B cell (primary cell): ENCODE data around the gene PRKCB. TPM values are rescaled to one million over a fixed set of nuclear protein-coding genes. Genes with fewer than 3 reads are reported as not detected.

Experiments used
- ATAC-seq: fragments of 200-7000 bp; cut with Tn5 transposase; one replicate; pipeline ENCODE4 v1.10.0; 2021; ENCODE audit warnings: low read depth, mild to moderate bottlenecking, moderate number of reproducible peaks, moderate library complexity
- CTCF ChIA-PET: fragments of 350-600 bp; sonication (Branson Sonifier 250); formaldehyde crosslinking; loops from one replicate; lab custom pipeline; 2021; ENCODE audit warnings: antibody characterized with exemption, inconsistent platforms; lab: Charles Lee
- POLR2A ChIA-PET: fragments of 350-600 bp; sonication (Branson Sonifier 250); formaldehyde crosslinking; loops from one replicate; lab custom pipeline; 2021; ENCODE audit warnings: antibody characterized with exemption; lab: Charles Lee
- DNase-seq: peaks from one replicate; pipeline ENCODE4 v3.0.0; 2013
- H2AFZ ChIP-seq: 2 replicates; pipeline ENCODE4 v1.6.1; 2012; ENCODE audit warnings: mild to moderate bottlenecking, low read depth, low read length; ENCODE audit not compliant: insufficient read depth, poor library complexity, severe bottlenecking
- H3K27ac ChIP-seq, 2 donors: 1 replicate in 1 of 2; 2 replicates in 1 of 2; pipeline ENCODE4 v1.5.1; 2012 to 2013; ENCODE audit warnings: low read length in 2 of 2, mild to moderate bottlenecking in 2 of 2, moderate library complexity in 1 of 2
- H3K27me3 ChIP-seq, 4 experiments: fragments of 200-600 bp in 1 of 4; sonication (generic) in 1 of 4; replicated peaks in 1 of 4; 1 replicate in 2 of 4; 2 replicates in 2 of 4; pipeline versions ENCODE4 v1.6.1 to v1.7.0; 2013 to 2016; ENCODE audit warnings: low read length in 3 of 4, mild to moderate bottlenecking in 2 of 4, mixed read lengths in 1 of 4, moderate library complexity in 1 of 4; ENCODE audit not compliant: insufficient read depth in 4 of 4, control insufficient read depth in 3 of 4; ENCODE audit errors: control extremely low read depth in 1 of 4
- H3K36me3 ChIP-seq, 2 experiments: replicated peaks in 1 of 2; 1 replicate in 1 of 2; 2 replicates in 1 of 2; pipeline versions ENCODE4 v1.6.1 to v1.7.1; 2013; ENCODE audit warnings: low read length in 1 of 2; ENCODE audit not compliant: insufficient read depth in 2 of 2, control insufficient read depth in 1 of 2; ENCODE audit errors: control extremely low read depth in 1 of 2, extremely low read depth in 1 of 2
- H3K4me1 ChIP-seq, 2 donors: fragments of 200-600 bp in 1 of 2; sonication (generic) in 1 of 2; 1 replicate in 1 of 2; 2 replicates in 1 of 2; pipeline versions ENCODE4 v1.5.1 to v1.6.1; 2013 to 2017; ENCODE audit warnings: low read length in 2 of 2; ENCODE audit not compliant: control insufficient read depth in 2 of 2, insufficient read depth in 2 of 2
- H3K4me2 ChIP-seq: replicated peaks from 2 replicates; pipeline ENCODE3; 2012; ENCODE audit warnings: mild to moderate bottlenecking, low read depth, low read length; ENCODE audit not compliant: poor library complexity, severe bottlenecking
- H3K4me3 ChIP-seq, 5 experiments: fragments of 200-600 bp in 1 of 5; sonication (generic) in 1 of 5; 1 replicate in 3 of 5; 2 replicates in 2 of 5; pipeline versions ENCODE4 v1.5.1 to v1.7.0; 2011 to 2016; ENCODE audit warnings: low read length in 4 of 5, mild to moderate bottlenecking in 4 of 5, low read depth in 2 of 5, control low read depth in 1 of 5, moderate library complexity in 1 of 5; ENCODE audit not compliant: insufficient read depth in 1 of 5; ENCODE audit errors: control extremely low read depth in 1 of 5, extremely low read depth in 1 of 5
- H3K79me2 ChIP-seq: fragments of 200-600 bp; sonication (generic); one replicate; pipeline ENCODE4 v1.6.0; 2016; ENCODE audit warnings: low read length; ENCODE audit not compliant: control insufficient read depth, insufficient read depth
- H3K9ac ChIP-seq: fragments of 200-600 bp; sonication (generic); 2 replicates; pipeline ENCODE4 v1.6.1; 2017; ENCODE audit warnings: mild to moderate bottlenecking, low read length, moderate library complexity
- H3K9me3 ChIP-seq, 3 donors: one replicate each; pipeline versions ENCODE4 v1.6.1 to v1.7.1; 2013; ENCODE audit warnings: low read length in 2 of 3; ENCODE audit not compliant: control insufficient read depth in 2 of 3, insufficient read depth in 1 of 3; ENCODE audit errors: control extremely low read depth in 1 of 3
- H4K20me1 ChIP-seq: 2 replicates; pipeline ENCODE4 v1.6.0; 2012; ENCODE audit warnings: mild to moderate bottlenecking, low read length; ENCODE audit not compliant: insufficient read depth, control insufficient read depth, poor library complexity, severe bottlenecking
- H3K27ac Mint-ChIP-seq: one replicate; pipeline ENCODE4 v1.8.0; 2021; ENCODE audit warnings: mixed read lengths
- H3K27me3 Mint-ChIP-seq: one replicate; pipeline ENCODE4 v1.8.0; 2021; ENCODE audit warnings: mixed read lengths
- H3K4me1 Mint-ChIP-seq: one replicate; pipeline ENCODE4 v1.8.0; 2021; ENCODE audit warnings: mixed read lengths
- H3K4me3 Mint-ChIP-seq: one replicate; pipeline ENCODE4 v1.8.0; 2021; ENCODE audit warnings: mixed read lengths
- H3K9me3 Mint-ChIP-seq: one replicate; pipeline ENCODE4 v1.8.0; 2022; ENCODE audit warnings: mixed read lengths; ENCODE audit not compliant: insufficient read depth
- CTCF ChIP-seq: fragments of 200-600 bp; IDR thresholded peaks from one replicate; pipeline ENCODE4 v1.8.0; 2022; ENCODE audit warnings: antibody characterized with exemption, mild to moderate bottlenecking
- EZH2 ChIP-seq: IDR thresholded peaks from 2 replicates; pipeline ENCODE4 v1.6.1; 2012; ENCODE audit warnings: borderline replicate concordance, low read depth, mild to moderate bottlenecking, moderate library complexity, low read length; ENCODE audit not compliant: insufficient read depth, poor library complexity, severe bottlenecking
- WGBS: methylation state at CpG from one replicate; pipeline ENCODE4 v1.1.5; 2013; ENCODE audit warnings: missing lambda C conversion rate; ENCODE audit not compliant: insufficient coverage; 5-methylcytosine and 5-hydroxymethylcytosine counted together
- intact Hi-C: fragments of 100-400 bp; cut with micrococcal nuclease; formaldehyde crosslinking; loops from one replicate; pipeline ENCODE4 v1.10.0; 2022
- polyA plus RNA-seq: library from polyadenylated mRNA; depleted of rRNA; stranded (reverse); fragments of >200 nt; gene quantifications from 2 replicates; pipeline ENCODE4 v1.2.3, GENCODE V29; 2012
- total RNA-seq, 2 donors: library from RNA; stranded (reverse); fragments of 120-200 nt in 1 of 2; gene quantifications; 1 replicate in 1 of 2; 2 replicates in 1 of 2; pipeline versions ENCODE4 v1.2.3 to v1.2.4, GENCODE V29; 2013 to 2022

The PRKCB gene
- total and polyA plus RNA-seq, 2 donors (not counting 1 experiment from before 2014, with no cell fraction given): 106 to 373 TPM

- CTCF ChIA-PET: no interaction called here
- Mint-ChIP-seq H3K4me1 (peaks cover 2% of the 10 kb centered on the region), H3K27ac (no peak overlapping the region), H3K4me3 (no peak overlapping the region), H3K9me3 (no peaks in the 10 kb centered on the region), H3K27me3 (no peaks in the 10 kb centered on the region)
- Histone ChIP-seq H3K79me2 (peaks cover 2% of the 10 kb centered on the region), H3K36me3 (no peaks in the 10 kb centered on the region), H3K4me2 (no peak overlapping the region), H3K27me3 (no peaks in the 10 kb centered on the region), H3K4me1 (no peaks in the 10 kb centered on the region), H3K9ac (no peak overlapping the region), H3K9me3 (no peaks in the 10 kb centered on the region), H4K20me1 (no peaks in the 10 kb centered on the region), H2AFZ (no peak overlapping the region), H3K4me3 (no peak overlapping the region), H3K27ac (no peak overlapping the region)
- POLR2A ChIA-PET: no interaction called here
- TF ChIP-seq EZH2: no peak
- no peak for TF ChIP-seq CTCF
- intact Hi-C loops: no loop called here
- no peak for ATAC-seq
- no peak for DNase-seq
- 100% methylated on average over 3 of the region's 6 CpGs for WGBS
These were observed 40.4 kb upstream of the PRKCB start for GRCh38 chr16:23795378-23795777.

GRCh38 chr16:23796941-23797340 is 38.8 kb upstream of the PRKCB start:
- WGBS: no CpG with 5 or more reads among the region's 2 CpGs

More at GRCh38 chr16:23796941-23797340, 38.8 kb upstream of the PRKCB start:
- no peaks in the 10 kb centered on the region for H3K9me3 ChIP-seq
- no peaks in the 10 kb centered on the region for H3K27me3 Mint-ChIP-seq
- no peak overlapping the region for H3K4me3 Mint-ChIP-seq
- no peak overlapping the region for H3K27ac Mint-ChIP-seq
- H3K27me3 ChIP-seq: no peaks in the 10 kb centered on the region
- peaks cover 6% of the 10 kb centered on the region for H3K4me1 Mint-ChIP-seq
- no peaks in the 10 kb centered on the region for H3K36me3 ChIP-seq
- ChIA-PET POLR2A (interaction anchor here (0.6 to 0.7 kb wide), 2 partner anchors 202 to 219 kb away, joined by 3 to 6 read pairs; no protein-coding TSS in a partner anchor), CTCF (interaction anchor here (0.8 to 15.1 kb wide), 6 partner anchors 12 to 456 kb away, joined by 3 to 493 read pairs (median 6); no protein-coding TSS in a partner anchor)
- H3K4me3 ChIP-seq: no peak overlapping the region
- ATAC-seq (no peak), DNase-seq (no peak)
- H3K79me2 ChIP-seq: peaks cover 8% of the 10 kb centered on the region
- H3K27ac ChIP-seq: no peak overlapping the region
- H3K4me1 ChIP-seq: peaks cover 0 to 3% of the 10 kb centered on the region in 2 donors
- TF ChIP-seq CTCF: no peak
- no peak for TF ChIP-seq EZH2
- no peaks in the 10 kb centered on the region for H4K20me1 ChIP-seq
- no peak overlapping the region for H3K9ac ChIP-seq
- no peak overlapping the region for H2AFZ ChIP-seq
- no peak overlapping the region for H3K4me2 ChIP-seq
- H3K9me3 Mint-ChIP-seq: no peaks in the 10 kb centered on the region
- intact Hi-C loops: no loop called here
